MCF 10A (cell line): ENCODE measurements around the gene KRT14. TPM values are rescaled to one million over a fixed set of nuclear protein-coding genes. Genes with fewer than 3 reads are reported as not detected.

Source experiments
- BruUV-seq: library from RNA; stranded (reverse); fragments of 400-500 nt; replicated peaks from 2 replicates; lab custom pipeline; 2021; lab: Mats Ljungman, UMichigan
- CTCF ChIA-PET: fragments of 300-600 bp; sonication (Branson Sonifier 250); formaldehyde crosslinking; extraction: SDS; loops from one replicate; lab custom pipeline; 2021; ENCODE audit warnings: antibody characterized with exemption, inconsistent platforms; lab: Yijun Ruan, JAX
- POLR2A ChIA-PET: fragments of 300-600, 350-650 bp; sonication (Branson Sonifier 250); formaldehyde crosslinking; extraction: SDS; loops from one replicate; lab custom pipeline; 2020; ENCODE audit warnings: antibody characterized with exemption, inconsistent platforms; lab: Yijun Ruan, JAX
- DNase-seq: peaks from one replicate; pipeline ENCODE4 v3.0.0-alpha.2; 2018; ENCODE audit not compliant: unreplicated experiment
- H3K27ac Mint-ChIP-seq: one replicate; pipeline ENCODE4 v1.8.0; 2022; ENCODE audit warnings: mild to moderate bottlenecking, low read depth, mixed read lengths; ENCODE audit not compliant: unreplicated experiment
- H3K27me3 Mint-ChIP-seq: one replicate; pipeline ENCODE4 v1.8.0; 2022; ENCODE audit warnings: mixed read lengths; ENCODE audit not compliant: insufficient read depth, unreplicated experiment
- H3K36me3 Mint-ChIP-seq: one replicate; pipeline ENCODE4 v1.8.0; 2022; ENCODE audit warnings: mild to moderate bottlenecking, moderate library complexity, mixed read lengths; ENCODE audit not compliant: insufficient read depth, unreplicated experiment
- H3K4me1 Mint-ChIP-seq: one replicate; pipeline ENCODE4 v1.8.0; 2022; ENCODE audit warnings: mixed read lengths; ENCODE audit not compliant: insufficient read depth, unreplicated experiment
- H3K4me3 Mint-ChIP-seq: one replicate; pipeline ENCODE4 v1.8.0; 2022; ENCODE audit warnings: mild to moderate bottlenecking, moderate library complexity, mixed read lengths; ENCODE audit not compliant: unreplicated experiment
- H3K9me3 Mint-ChIP-seq: one replicate; pipeline ENCODE4 v1.8.0; 2022; ENCODE audit warnings: mixed read lengths; ENCODE audit not compliant: unreplicated experiment
- intact Hi-C: fragments of 100-400 bp; cut with micrococcal nuclease; formaldehyde crosslinking; loops from 2 replicates; pipeline ENCODE4 v1.14.1; 2022
- total RNA-seq: library from RNA; stranded (reverse); gene quantifications from 2 replicates; pipeline ENCODE4 v1.2.3, GENCODE V29; 2022
- TF ChIP-seq, protein P1 (sequence below): fragments of 200-600 bp; IDR thresholded peaks from one replicate; pipeline ENCODE4 v1.8.0; 2022; ENCODE audit warnings: antibody characterized with exemption, mild to moderate bottlenecking; ENCODE audit not compliant: unreplicated experiment

The KRT14 gene
- total RNA-seq, 1 experiment from 2014 or later = 1,755 TPM

DNA sequence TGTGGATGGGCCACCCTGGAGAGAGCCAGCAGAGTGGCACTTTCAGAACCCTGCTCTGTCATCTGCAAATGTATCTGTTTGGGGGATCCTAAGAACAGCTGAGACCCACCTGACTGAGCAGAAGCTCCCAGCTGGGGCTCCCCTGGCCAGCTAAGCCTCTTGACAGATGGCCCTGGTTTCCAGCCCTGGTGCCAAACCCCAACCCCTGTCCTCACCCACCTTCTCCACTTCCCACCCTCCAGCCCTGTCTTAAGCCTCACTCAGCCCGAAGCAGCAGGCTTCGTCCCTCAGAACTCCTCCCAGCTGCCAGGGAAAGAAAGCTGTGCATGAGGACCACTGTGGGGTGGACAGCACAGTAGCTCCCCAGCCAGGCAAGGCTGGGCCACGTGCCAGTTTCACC lies 11.4 kb downstream of the KRT14 start:
- Mint-ChIP-seq H3K27ac (no peak overlapping the region), H3K4me1 (peaks cover 23% of the 10 kb centered on the region), H3K9me3 (no peaks in the 10 kb centered on the region), H3K27me3 (peaks cover 14% of the 10 kb centered on the region), H3K4me3 (no peak overlapping the region), H3K36me3 (peaks cover under 1% of the 10 kb centered on the region)
- DNase-seq = no peak
- intact Hi-C loops = no loop called here
- TF ChIP-seq, protein P1, sequence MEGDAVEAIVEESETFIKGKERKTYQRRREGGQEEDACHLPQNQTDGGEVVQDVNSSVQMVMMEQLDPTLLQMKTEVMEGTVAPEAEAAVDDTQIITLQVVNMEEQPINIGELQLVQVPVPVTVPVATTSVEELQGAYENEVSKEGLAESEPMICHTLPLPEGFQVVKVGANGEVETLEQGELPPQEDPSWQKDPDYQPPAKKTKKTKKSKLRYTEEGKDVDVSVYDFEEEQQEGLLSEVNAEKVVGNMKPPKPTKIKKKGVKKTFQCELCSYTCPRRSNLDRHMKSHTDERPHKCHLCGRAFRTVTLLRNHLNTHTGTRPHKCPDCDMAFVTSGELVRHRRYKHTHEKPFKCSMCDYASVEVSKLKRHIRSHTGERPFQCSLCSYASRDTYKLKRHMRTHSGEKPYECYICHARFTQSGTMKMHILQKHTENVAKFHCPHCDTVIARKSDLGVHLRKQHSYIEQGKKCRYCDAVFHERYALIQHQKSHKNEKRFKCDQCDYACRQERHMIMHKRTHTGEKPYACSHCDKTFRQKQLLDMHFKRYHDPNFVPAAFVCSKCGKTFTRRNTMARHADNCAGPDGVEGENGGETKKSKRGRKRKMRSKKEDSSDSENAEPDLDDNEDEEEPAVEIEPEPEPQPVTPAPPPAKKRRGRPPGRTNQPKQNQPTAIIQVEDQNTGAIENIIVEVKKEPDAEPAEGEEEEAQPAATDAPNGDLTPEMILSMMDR = no peak
- POLR2A ChIA-PET = no interaction called here
- no TSS peak for BruUV-seq
- CTCF ChIA-PET = interaction anchor here (0.6 to 5.5 kb wide), 8 partner anchors 9 to 665 kb away, joined by 3 to 60 read pairs (median 6); no protein-coding TSS in a partner anchor

- TF ChIP-seq, protein P1 = no peak
- no TSS peak for BruUV-seq
- H3K9me3 Mint-ChIP-seq = no peaks in the 10 kb centered on the region
- POLR2A ChIA-PET = interaction anchor here (0.7 to 1.4 kb wide), 3 partner anchors 13 to 1375 kb away, joined by 3 read pairs; no protein-coding TSS in a partner anchor
- intact Hi-C loops = no loop called here
- H3K36me3 Mint-ChIP-seq = no peaks in the 10 kb centered on the region
- CTCF ChIA-PET = interaction anchor here (0.7 to 1.7 kb wide), 6 partner anchors 7 to 96 kb away, joined by 3 to 11 read pairs (median 4); no protein-coding TSS in a partner anchor
- H3K4me1 Mint-ChIP-seq = no peaks in the 10 kb centered on the region
- H3K27ac Mint-ChIP-seq = no peak within 1 kb of the TSS
- no peak within 1 kb of the TSS for H3K4me3 Mint-ChIP-seq
- no peak for DNase-seq
- H3K27me3 Mint-ChIP-seq = peaks cover 26% of the 10 kb centered on the region
These were observed 14.9 kb downstream of the KRT14 start, which contains the start of gene KRT9 for GRCh38 chr17:41571561-41572434. Gene KRT9, minus strand, starts transcription at chr17:41572059. Its CDS starts 67 bp downstream, at chr17:41571992.

GRCh38 chr17:41567317-41567716 lies 19.4 kb downstream of the KRT14 start:
- CTCF ChIA-PET = interaction anchor here (0.6 to 22.4 kb wide), 5 partner anchors 12 to 98 kb away, joined by 3 to 415 read pairs (median 5); no protein-coding TSS in a partner anchor
- peaks cover 34% of the 10 kb centered on the region for H3K27me3 Mint-ChIP-seq

More at GRCh38 chr17:41567317-41567716, 19.4 kb downstream of the KRT14 start:
- POLR2A ChIA-PET = interaction anchor here (0.6 kb wide), 1 partner anchor 904 kb away, joined by 4 read pairs; no protein-coding TSS in a partner anchor
- no peak for DNase-seq
- H3K27ac Mint-ChIP-seq = no peak overlapping the region
- BruUV-seq = no TSS peak
- H3K9me3 Mint-ChIP-seq = no peaks in the 10 kb centered on the region
- H3K4me1 Mint-ChIP-seq = no peaks in the 10 kb centered on the region
- intact Hi-C loops = no loop called here
- H3K4me3 Mint-ChIP-seq = no peak overlapping the region
- H3K36me3 Mint-ChIP-seq = no peaks in the 10 kb centered on the region
- TF ChIP-seq, protein P1 = no peak
